ENCODE data around the gene RTKN. TPM values are rescaled to one million over a fixed set of nuclear protein-coding genes. Genes with fewer than 3 reads are reported as not detected.

The RTKN gene
- total and polyA plus RNA-seq, 2 of the 13 experiments (the other 11 are each of a cell fraction or from before 2014, with no cell fraction given): 159 to 166 TPM

DNA sequence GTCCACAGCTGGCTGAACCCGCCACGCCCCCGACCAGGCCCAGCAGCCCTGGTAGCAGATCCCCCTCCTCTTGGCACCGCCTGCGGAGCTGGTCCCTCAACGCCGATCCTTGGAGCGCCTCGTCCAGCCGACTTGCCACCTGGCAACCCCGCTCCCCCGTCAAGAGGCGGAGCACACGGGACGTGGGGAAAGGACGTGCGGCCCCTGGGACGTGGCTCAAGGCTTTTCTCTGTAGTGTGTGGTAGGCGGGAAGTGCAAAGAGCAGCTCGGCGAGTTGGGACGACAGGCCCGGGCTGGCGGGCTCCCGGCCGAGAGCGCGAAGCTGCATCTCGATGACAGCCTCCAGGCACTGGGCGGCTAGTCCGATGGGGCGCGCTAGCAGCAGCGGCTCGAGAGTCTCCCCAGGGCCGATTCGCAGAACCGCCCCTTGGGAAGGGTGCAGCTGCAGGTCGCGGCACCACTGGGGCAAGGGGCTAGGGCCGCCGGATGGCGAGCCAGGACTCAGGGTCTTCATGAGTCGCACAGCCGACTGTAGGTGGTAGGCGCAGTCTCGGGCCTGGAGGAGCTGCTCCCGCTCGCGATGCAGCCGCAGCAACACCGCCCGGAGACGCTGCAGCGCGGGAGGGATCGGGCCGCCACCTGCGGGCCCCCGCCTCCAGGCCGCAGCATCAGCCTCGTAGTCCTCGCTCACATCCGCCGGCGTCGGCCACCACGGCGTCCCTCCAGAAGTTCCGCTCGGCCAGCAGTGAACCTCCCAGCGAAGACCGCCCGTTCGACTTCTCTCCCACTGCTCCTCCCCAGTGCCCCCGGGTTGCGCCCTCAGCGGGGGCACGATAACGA, 40.4 kb upstream of the RTKN start (continued):
- TF ChIP-seq HNF4G (IDR thresholded peaks at IDR 0.05; ENCODE audit: borderline replicate concordance, low read depth, low read length): no peak
- TF ChIP-seq HNF4G (CRISPR knock-in tag; IDR thresholded peaks at IDR 0.05; ENCODE audit: borderline replicate concordance, low read depth): peak; percentile 25; the same call in 1 of the 2 replicates
- no peak for TF ChIP-seq CREB1 (IDR thresholded peaks at IDR 0.05)
- no peak for TF ChIP-seq CREB1 (CRISPR knock-in tag; IDR thresholded peaks at IDR 0.05)
- TF ChIP-seq RAD21 (CRISPR knock-in tag; IDR thresholded peaks at IDR 0.05): peak; percentile 24; the same call in 1 of the 2 replicates
- TF ChIP-seq ZIK1 (CRISPR knock-in tag; IDR thresholded peaks at IDR 0.05; ENCODE audit: borderline replicate concordance, low read depth): no peak; the same call in 1 of the 2 replicates
- no peak for TF ChIP-seq ZNF549 (CRISPR knock-in tag; IDR thresholded peaks at IDR 0.05)
- TF ChIP-seq BCL6 (CRISPR knock-in tag; IDR thresholded peaks at IDR 0.05): no peak
- TF ChIP-seq DNMT1 (CRISPR knock-in tag; IDR thresholded peaks at IDR 0.05): 0 out of 2 replicates have a peak, but pooled peaks have one; percentile 42
- TF ChIP-seq ZNF720 (CRISPR knock-in tag; IDR thresholded peaks at IDR 0.05): no peak
- TF ChIP-seq ZNF841 (CRISPR knock-in tag; IDR thresholded peaks at IDR 0.05; ENCODE audit: borderline replicate concordance): no peak
- TF ChIP-seq ZNF234 (CRISPR knock-in tag; conservative IDR thresholded peaks at IDR 0.05): no peak; the same call in 1 of the 2 replicates
- no peak for TF ChIP-seq DNMT3B (CRISPR knock-in tag; conservative IDR thresholded peaks at IDR 0.05)
- TF ChIP-seq HOMEZ (CRISPR knock-in tag; IDR thresholded peaks at IDR 0.05; ENCODE audit: low read depth): no peak; the same call in 1 of the 2 replicates
- no peak for TF ChIP-seq ZNF101 (CRISPR knock-in tag; IDR thresholded peaks at IDR 0.05; ENCODE audit: borderline replicate concordance, low read depth)
- 0 out of 2 replicates have a peak, but pooled peaks have one; percentile 5 for TF ChIP-seq AKNA (CRISPR knock-in tag; IDR thresholded peaks at IDR 0.05; ENCODE audit: borderline replicate concordance)
- TF ChIP-seq SYNCRIP (IDR thresholded peaks at IDR 0.05; ENCODE audit: insufficient read depth, low read depth, low read length): no peak
- peak; percentile 78 for TF ChIP-seq SP5 (CRISPR knock-in tag; IDR thresholded peaks at IDR 0.05; ENCODE audit: borderline replicate concordance, low read depth)
- peak; percentile 66 for TF ChIP-seq ZNF263 (CRISPR knock-in tag; IDR thresholded peaks at IDR 0.05)
- no peak for TF ChIP-seq ZNF460 (CRISPR knock-in tag; IDR thresholded peaks at IDR 0.05; ENCODE audit: borderline replicate concordance)
- peak; percentile 81; the same call in 1 of the 2 replicates for TF ChIP-seq ARID2 (CRISPR knock-in tag; IDR thresholded peaks at IDR 0.05; ENCODE audit: borderline replicate concordance)
- TF ChIP-seq, protein P1, sequence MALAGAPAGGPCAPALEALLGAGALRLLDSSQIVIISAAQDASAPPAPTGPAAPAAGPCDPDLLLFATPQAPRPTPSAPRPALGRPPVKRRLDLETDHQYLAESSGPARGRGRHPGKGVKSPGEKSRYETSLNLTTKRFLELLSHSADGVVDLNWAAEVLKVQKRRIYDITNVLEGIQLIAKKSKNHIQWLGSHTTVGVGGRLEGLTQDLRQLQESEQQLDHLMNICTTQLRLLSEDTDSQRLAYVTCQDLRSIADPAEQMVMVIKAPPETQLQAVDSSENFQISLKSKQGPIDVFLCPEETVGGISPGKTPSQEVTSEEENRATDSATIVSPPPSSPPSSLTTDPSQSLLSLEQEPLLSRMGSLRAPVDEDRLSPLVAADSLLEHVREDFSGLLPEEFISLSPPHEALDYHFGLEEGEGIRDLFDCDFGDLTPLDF (CRISPR knock-in tag; IDR thresholded peaks at IDR 0.05): peak; percentile 79
- TF ChIP-seq KAT7 (CRISPR knock-in tag; IDR thresholded peaks at IDR 0.05; ENCODE audit: borderline replicate concordance): no peak; the same call in none of the 2 replicates
